HUES48 (cell line): ENCODE measurements around the gene EFNA2.

Experiments used
- H3K27ac ChIP-seq: one replicate; pipeline ENCODE4 v1.7.0; 2013; ENCODE audit warnings: low read depth, low read length, inconsistent platforms
- H3K27me3 ChIP-seq: 2 replicates; pipeline ENCODE4 v1.6.1; 2013; ENCODE audit warnings: mild to moderate bottlenecking, low read length; ENCODE audit not compliant: control insufficient read depth, insufficient read depth
- H3K36me3 ChIP-seq: 2 replicates; pipeline ENCODE4 v1.6.1; 2013; ENCODE audit warnings: low read length; ENCODE audit not compliant: control insufficient read depth, insufficient read depth
- H3K4me1 ChIP-seq: 2 replicates; pipeline ENCODE4 v1.6.1; 2013; ENCODE audit warnings: mild to moderate bottlenecking, low read length; ENCODE audit not compliant: control insufficient read depth, insufficient read depth
- H3K4me3 ChIP-seq: 2 replicates; pipeline ENCODE4 v1.5.1; 2013; ENCODE audit warnings: mild to moderate bottlenecking, low read depth, low read length
- H3K9ac ChIP-seq: 2 replicates; pipeline ENCODE4 v1.6.1; 2013; ENCODE audit warnings: mild to moderate bottlenecking, low read depth, low read length, moderate library complexity
- H3K9me3 ChIP-seq: 2 replicates; pipeline ENCODE4 v1.6.1; 2013; ENCODE audit warnings: low read length; ENCODE audit not compliant: control insufficient read depth, insufficient read depth

The EFNA2 gene

DNA sequence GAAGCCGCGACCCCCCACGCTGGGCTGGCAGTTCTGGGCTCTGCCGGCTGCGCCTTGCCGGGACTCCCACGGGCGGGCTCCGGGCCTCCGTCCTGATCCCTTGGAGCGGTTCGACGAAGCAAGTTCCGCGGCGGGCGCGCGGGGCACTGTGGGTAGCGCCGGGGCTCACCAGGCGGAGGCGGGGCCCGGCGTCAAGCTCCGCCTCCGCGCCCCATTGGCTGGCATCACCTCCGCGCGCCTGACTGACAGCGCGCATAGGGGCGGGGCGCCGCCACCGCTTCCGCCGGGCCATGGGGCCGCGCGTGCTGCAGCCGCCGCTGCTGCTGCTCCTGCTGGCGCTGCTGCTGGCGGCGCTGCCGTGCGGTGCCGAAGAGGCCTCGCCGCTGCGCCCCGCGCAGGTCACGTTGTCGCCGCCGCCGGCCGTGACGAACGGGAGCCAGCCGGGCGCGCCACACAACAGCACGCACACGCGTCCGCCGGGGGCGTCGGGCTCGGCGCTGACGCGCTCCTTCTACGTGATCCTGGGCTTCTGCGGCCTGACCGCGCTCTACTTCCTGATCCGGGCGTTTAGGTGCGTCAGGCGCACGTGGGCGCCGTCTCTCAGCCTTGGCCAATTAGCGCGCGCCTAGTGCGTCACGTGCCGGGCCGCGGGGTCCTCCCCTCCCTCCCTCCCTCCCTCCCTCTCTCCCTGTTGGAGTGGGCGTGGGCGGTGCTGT lies 10.3 kb upstream of the EFNA2 start, which contains the start of gene FAM174C:
Gene FAM174C, plus strand, starts transcription at position 271 of the 716 bp plus-strand sequence. Its CDS starts 20 bp downstream, at position 291.
- Histone ChIP-seq H3K4me3 (peak within 1 kb of the TSS; percentile 92), H3K4me1 (peaks cover 4% of the 10 kb centered on the region; the same call in 1 of the 2 replicates), H3K27ac (peak within 1 kb of the TSS; percentile 100), H3K27me3 (no peaks in the 10 kb centered on the region), H3K9ac (peak within 1 kb of the TSS; percentile 98), H3K9me3 (no peaks in the 10 kb centered on the region), H3K36me3 (peaks cover 62% of the 10 kb centered on the region)

DNA sequence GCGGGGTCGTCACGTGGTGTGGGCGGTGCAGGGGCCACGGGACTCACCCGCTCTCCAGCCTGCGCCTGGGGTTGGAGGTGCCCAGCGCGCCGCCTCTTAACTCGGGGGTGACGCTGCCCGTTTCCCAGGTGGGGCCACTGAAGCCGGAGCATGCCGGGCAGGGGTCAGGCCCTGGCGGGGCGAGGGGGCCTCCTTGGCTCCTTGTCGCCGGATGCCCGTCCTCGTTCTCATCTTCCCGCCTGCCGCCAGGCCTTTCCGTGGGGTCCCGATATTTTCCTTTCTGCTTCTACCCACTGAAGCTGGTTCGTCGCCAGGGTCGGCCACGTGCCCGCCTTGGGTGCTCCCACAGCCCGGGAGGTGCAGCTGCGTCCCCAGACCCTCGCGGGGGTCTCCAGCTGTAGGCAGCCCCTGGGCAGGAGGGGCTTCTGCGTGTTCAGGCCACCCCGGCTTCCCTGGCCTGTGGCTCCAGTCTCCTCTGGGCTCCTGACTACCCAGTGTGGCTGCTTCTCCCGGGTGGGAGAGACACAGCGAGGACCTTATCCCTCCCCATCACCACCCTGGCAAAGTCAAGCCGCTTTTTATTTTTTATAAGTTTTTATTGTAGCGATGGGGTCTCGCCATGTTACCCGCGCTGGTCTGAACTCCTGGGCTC lies 9.6 kb upstream of the EFNA2 start:
- Histone ChIP-seq H3K9me3 (no peaks in the 10 kb centered on the region), H3K4me3 (peak overlapping the region; percentile 92), H3K27me3 (no peaks in the 10 kb centered on the region), H3K9ac (peak overlapping the region; percentile 76), H3K4me1 (peaks cover 4% of the 10 kb centered on the region; the same call in 1 of the 2 replicates), H3K36me3 (peaks cover 55% of the 10 kb centered on the region), H3K27ac (peak overlapping the region; percentile 100)

DNA sequence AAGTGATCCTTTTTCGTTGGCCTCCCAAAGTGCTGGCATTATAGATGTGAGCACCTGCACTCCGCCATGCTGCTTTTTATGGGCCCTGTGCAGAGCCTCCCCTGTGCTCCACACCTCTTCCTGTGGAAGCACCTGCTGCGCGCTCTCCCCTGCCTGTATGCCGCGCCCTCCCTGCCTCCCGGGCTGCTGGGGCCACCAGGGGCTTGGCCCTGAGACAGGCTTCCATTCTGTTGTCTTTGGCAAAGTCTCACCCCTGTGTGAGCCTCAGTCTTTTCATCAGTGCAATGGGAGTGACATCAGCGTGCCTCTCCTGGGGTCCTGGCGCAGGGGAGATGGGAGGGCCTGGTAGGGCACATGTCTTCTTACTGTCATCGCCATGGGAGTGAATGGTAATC lies 9.0 kb upstream of the EFNA2 start:
- H3K27me3 ChIP-seq: no peaks in the 10 kb centered on the region
- H3K4me1 ChIP-seq: peaks cover 4% of the 10 kb centered on the region; the same call in 1 of the 2 replicates
- peak overlapping the region; percentile 92 for H3K4me3 ChIP-seq
- H3K9ac ChIP-seq: 0 out of 2 replicates have a peak overlapping the region, but pooled peaks have one; percentile 76
- H3K9me3 ChIP-seq: no peaks in the 10 kb centered on the region
- H3K36me3 ChIP-seq: peaks cover 50% of the 10 kb centered on the region
- no peak overlapping the region for H3K27ac ChIP-seq

DNA sequence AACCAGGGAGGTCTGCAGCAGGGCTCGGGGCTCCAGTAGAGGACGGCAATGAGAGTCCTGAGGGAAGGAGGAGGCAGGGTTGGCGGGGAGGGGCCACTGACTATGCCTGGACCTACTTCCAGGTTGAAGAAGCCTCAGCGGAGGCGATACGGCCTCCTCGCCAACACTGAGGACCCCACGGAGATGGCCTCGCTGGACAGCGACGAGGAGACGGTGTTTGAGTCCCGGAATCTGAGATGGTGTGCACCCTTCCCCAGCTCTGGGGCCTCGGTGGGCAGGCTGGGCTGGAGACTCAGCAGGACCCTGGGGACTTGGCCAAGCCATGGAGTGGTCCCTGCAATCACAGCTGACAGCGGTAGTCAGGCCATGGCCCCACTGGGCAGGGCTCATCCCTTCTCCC lies 8.6 kb upstream of the EFNA2 start:
- Histone ChIP-seq H3K4me3 (no peak overlapping the region), H3K27me3 (no peaks in the 10 kb centered on the region), H3K9me3 (no peaks in the 10 kb centered on the region), H3K4me1 (peaks cover 4% of the 10 kb centered on the region; the same call in 1 of the 2 replicates), H3K27ac (no peak overlapping the region), H3K36me3 (peaks cover 46% of the 10 kb centered on the region), H3K9ac (no peak overlapping the region)

DNA sequence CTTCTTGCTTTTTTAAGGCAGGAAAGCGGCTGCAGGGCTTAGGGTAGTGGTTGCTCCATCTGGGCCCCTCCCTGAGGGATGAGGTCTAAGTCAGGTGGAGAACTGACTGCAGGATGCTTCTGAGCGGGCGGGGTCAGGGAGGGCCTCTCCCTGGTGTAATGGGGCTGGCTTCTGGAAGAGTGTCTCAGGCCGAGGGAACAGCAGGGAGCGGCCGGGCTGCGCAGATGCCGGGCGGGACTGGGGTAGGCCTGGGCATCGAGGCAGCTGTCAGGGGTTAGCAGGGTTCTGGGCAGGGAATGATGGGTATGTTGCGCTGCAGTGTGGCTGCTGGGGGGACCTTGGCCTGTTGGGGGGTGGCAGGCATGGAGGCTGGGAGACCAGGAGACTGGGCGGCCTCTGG lies 7.6 kb upstream of the EFNA2 start:
- no peaks in the 10 kb centered on the region for H3K27me3 ChIP-seq
- no peak overlapping the region for H3K27ac ChIP-seq
- H3K9me3 ChIP-seq: no peaks in the 10 kb centered on the region
- no peak overlapping the region for H3K9ac ChIP-seq
- no peak overlapping the region for H3K4me3 ChIP-seq
- H3K4me1 ChIP-seq: peaks cover 4% of the 10 kb centered on the region; the same call in 1 of the 2 replicates
- H3K36me3 ChIP-seq: peaks cover 35% of the 10 kb centered on the region

DNA sequence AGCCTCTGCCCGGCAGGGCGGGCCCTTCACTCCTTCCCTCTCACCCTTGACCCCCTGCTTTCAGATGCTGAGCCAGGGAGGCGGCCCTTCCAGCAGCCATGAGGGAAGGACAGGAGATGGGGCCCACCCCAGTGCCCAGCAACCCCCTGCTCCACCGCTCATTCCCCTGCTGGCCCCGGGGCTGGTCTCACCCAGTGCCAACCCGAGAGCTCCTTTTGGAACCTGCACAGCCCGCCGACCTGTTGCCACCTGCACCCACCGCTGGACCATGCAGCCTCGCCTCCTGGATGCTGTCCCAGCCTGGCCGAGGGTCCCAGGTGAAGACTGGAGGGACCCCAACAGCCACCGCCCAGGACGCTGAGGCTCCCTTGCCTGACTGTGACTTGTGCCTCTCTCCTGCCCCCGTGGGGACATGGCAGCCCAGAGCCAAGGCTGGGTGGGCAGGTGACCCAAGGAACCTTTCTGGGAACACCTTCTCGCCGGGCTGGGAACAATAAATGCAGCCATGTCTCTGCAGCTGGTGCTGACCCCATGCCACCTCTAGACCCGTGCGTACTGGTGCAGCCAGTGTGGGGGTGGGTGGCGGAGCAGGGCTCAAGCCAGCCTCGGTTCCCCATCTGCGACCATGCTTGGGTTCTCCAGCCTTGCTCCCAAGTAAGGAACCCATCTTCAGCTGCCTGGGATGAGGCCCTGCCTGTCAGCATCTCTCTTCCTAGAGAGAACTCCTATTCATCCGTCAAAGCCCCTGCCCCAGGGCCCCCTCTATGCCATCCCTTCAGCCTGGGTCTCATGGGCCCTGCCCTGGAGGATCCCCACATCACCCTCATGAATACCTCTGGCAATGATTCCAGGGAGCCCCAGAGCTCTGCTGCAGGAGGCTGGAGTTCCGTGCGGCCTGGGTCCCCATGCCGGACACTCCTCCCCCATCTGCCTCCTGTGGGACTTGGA lies 6.7 kb upstream of the EFNA2 start:
- H3K9me3 ChIP-seq: no peaks in the 10 kb centered on the region
- H3K36me3 ChIP-seq: peaks cover 26% of the 10 kb centered on the region
- no peak overlapping the region for H3K9ac ChIP-seq
- H3K27ac ChIP-seq: no peak overlapping the region
- H3K27me3 ChIP-seq: no peaks in the 10 kb centered on the region
- peaks cover 4% of the 10 kb centered on the region; the same call in 1 of the 2 replicates for H3K4me1 ChIP-seq
- H3K4me3 ChIP-seq: no peak overlapping the region

DNA sequence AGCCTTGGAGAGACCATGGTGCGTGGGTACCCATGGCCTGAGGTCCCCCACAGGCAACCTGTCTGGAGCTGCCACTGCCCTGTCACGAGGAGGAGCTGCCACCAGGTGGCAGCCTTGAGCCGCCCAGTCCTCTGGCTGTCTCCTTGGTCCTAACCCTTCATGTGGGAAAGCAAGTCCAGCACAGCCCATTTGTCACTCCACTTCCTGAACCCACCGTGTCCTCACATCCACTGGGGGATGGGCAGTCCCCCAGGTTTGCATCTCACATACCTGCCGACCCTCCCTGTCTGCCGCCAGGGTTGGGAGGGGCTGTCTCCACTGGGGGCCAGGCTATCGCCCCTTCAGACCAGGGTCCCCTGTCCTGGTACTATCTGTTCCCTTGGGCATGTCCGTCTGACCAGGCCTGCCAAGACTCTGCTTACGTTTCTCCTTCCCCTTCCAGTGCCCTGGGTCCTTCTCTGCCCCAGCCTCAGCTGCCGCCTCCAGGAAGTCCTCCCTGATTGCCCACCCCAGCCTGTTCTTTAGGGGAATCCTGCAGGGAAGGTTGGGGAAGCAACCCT lies 5.8 kb upstream of the EFNA2 start:
- peaks cover 18% of the 10 kb centered on the region for H3K36me3 ChIP-seq
- no peaks in the 10 kb centered on the region for H3K4me1 ChIP-seq
- H3K9ac ChIP-seq: no peak overlapping the region
- H3K4me3 ChIP-seq: no peak overlapping the region
- no peaks in the 10 kb centered on the region for H3K27me3 ChIP-seq
- H3K9me3 ChIP-seq: no peaks in the 10 kb centered on the region
- no peak overlapping the region for H3K27ac ChIP-seq

DNA sequence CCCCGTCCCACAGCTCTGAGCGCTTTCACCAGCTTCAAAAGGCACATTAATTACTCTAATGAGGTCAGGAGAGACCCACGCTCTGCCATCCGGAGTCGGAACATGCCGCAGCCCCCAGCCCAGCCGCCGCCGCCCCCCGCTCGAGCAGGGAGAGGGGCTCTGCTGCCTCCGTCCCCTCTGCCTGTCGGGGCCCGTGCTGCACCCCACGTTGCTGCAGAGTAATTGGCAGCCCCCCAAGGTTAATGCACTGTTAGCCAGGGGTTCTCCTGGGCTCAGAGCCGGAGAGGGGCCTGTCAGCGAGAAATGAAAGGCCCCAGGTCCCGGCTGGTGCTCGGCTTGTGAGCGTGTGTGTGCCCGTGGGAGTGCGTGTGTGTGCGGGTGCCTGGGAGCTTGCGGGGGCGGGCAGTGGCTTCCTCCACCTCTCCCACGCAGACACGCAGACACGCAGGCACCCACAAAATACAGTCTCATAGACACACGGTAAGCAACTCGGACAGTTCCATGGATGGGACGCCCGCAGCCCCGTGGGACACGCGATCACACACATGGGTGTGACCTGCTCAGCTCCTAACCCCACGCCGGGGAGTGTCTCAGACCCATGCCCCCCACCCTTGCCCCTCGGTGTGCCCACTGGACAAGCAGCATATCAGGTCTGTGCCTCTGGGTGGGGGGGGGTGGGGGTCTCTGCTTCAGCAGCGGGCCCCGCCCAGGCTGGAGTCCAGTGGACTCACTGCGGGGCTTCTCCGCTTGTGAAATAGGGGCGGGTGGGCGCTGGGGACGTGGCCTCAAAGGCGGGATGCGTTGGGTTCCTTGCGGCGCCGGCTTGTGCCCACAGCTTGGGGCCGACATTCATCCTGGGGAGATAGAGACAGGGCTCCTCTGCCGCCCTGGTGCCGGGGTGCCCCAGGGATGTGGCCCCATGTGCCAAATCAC lies 4.8 kb upstream of the EFNA2 start:
- peaks cover 17% of the 10 kb centered on the region for H3K36me3 ChIP-seq
- H3K4me1 ChIP-seq: no peaks in the 10 kb centered on the region
- no peaks in the 10 kb centered on the region for H3K9me3 ChIP-seq
- H3K9ac ChIP-seq: no peak overlapping the region
- H3K27ac ChIP-seq: no peak overlapping the region
- no peaks in the 10 kb centered on the region; the same call in 1 of the 2 replicates for H3K27me3 ChIP-seq
- no peak overlapping the region for H3K4me3 ChIP-seq

DNA sequence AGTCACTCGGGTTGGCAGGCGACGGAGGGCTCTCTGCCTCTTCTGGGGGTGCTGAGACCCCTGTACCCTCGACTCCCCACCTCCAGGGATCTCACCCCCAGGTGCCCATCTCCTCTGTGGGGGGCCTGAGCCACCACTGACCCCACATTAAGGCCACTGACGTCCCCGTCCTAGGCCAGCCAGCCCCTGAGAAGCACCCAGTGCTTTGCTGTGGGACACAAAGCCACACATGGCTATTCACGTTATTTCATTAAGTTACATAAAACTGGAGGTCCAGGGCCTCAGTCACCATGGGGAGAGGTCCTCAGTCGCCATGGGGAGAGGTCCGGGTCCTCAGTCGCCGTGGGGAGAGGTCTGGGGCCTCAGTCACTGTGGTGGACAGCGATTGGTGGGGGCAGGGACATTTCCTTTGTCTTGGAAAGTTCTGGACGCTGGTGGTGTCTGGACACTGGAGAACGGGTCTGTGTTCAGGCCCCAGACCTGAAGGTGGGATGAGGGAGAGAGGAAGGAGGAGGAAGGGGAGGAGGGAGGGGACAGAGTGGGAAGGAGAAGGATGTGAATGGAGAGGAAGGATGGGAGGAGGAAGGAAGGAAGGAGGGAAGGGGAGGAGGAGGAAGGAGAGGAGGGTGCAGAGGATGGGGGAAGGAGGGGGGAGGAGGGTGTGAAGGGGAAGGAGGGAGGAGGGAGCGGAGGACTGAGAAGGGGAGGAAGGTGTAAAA lies 3.9 kb upstream of the EFNA2 start:
- Histone ChIP-seq H3K9ac (no peak overlapping the region), H3K4me3 (no peak overlapping the region), H3K4me1 (no peaks in the 10 kb centered on the region), H3K9me3 (no peaks in the 10 kb centered on the region), H3K27ac (no peak overlapping the region), H3K36me3 (peaks cover 17% of the 10 kb centered on the region), H3K27me3 (no peaks in the 10 kb centered on the region; the same call in 1 of the 2 replicates)
